A204.1 (cell line): ENCODE data around the gene ZNF280A.

Experiments used
- FAIRE-seq: peaks from 2 replicates; lab custom pipeline; 2012; peaks lifted over from hg19 to GRCh38; lab: Jason Lieb, UNC

The ZNF280A gene

GRCh38 chr22:22467112-22467511, 53.0 kb downstream of the ZNF280A start:
- no peak for FAIRE-seq

GRCh38 chr22:22465782-22466181, 54.3 kb downstream of the ZNF280A start:
- FAIRE-seq, result no peak

GRCh38 chr22:22465094-22465602, 54.9 kb downstream of the ZNF280A start:
- no peak for FAIRE-seq

GRCh38 chr22:22464541-22465054, 55.5 kb downstream of the ZNF280A start:
- no peak for FAIRE-seq

GRCh38 chr22:22463855-22464540, 56.1 kb downstream of the ZNF280A start:
- no peak for FAIRE-seq
